Endothelial cell of umbilical vein (primary cell): ENCODE results near the gene RNU7-1. TPM values are rescaled to one million over a fixed set of nuclear protein-coding genes. Genes with fewer than 3 reads are reported as not detected.

ENCODE experiments used
- BruUV-seq: library from RNA; stranded (reverse); fragments of 400-500 nt; replicated peaks from 2 replicates; lab custom pipeline; 2021; lab: Mats Ljungman, UMichigan
- CTCF ChIA-PET: fragments of 300-600, 350-600 bp; sonication (Branson Sonifier 250); formaldehyde crosslinking; loops from one replicate; lab custom pipeline; 2021; ENCODE audit warnings: antibody characterized with exemption, inconsistent platforms; lab: Charles Lee
- POLR2A ChIA-PET: fragments of 300-600, 350-600 bp; sonication (Branson Sonifier 250); formaldehyde crosslinking; loops from one replicate; lab custom pipeline; 2021; ENCODE audit warnings: antibody characterized with exemption, inconsistent platforms; lab: Charles Lee
- DNase-seq: peaks from one replicate; pipeline ENCODE4 v3.0.0-alpha.2; 2011; ENCODE audit warnings: low read depth, low spot score
- FAIRE-seq: peaks from 2 replicates; lab custom pipeline; 2011; peaks lifted over from hg19 to GRCh38; lab: Jason Lieb, UNC
- H2AFZ ChIP-seq: 2 replicates; pipeline ENCODE4 v1.6.0; 2012; ENCODE audit warnings: low read depth, low read length, control low read depth, inconsistent platforms
- H3K27ac ChIP-seq: 2 replicates; pipeline ENCODE4 v1.5.1; 2011; ENCODE audit warnings: low read depth, mild to moderate bottlenecking, control low read depth, low read length, moderate library complexity; ENCODE audit not compliant: insufficient read depth
- H3K27me3 ChIP-seq, 2 experiments: 2 replicates each; pipeline versions ENCODE4 v1.6.0 to v1.6.1; 2011; ENCODE audit warnings: low read length in 2 of 2, mixed read lengths in 1 of 2; ENCODE audit not compliant: control insufficient read depth in 2 of 2, insufficient read depth in 2 of 2
- H3K36me3 ChIP-seq, 2 experiments: 2 replicates in 1 of 2; 3 replicates in 1 of 2; pipeline ENCODE4 v1.5.1; 2011; ENCODE audit warnings: low read length in 2 of 2, mild to moderate bottlenecking in 1 of 2, moderate library complexity in 1 of 2; ENCODE audit not compliant: control insufficient read depth in 2 of 2, insufficient read depth in 2 of 2; ENCODE audit errors: extremely low read depth in 1 of 2
- H3K4me1 ChIP-seq: 3 replicates; pipeline ENCODE4 v1.5.1; 2011; ENCODE audit warnings: mild to moderate bottlenecking, low read length; ENCODE audit not compliant: control insufficient read depth, insufficient read depth; ENCODE audit errors: extremely low read depth
- H3K4me2 ChIP-seq: 2 replicates; pipeline ENCODE4 v1.6.1; 2011; ENCODE audit warnings: low read length, control low read depth, mixed read lengths; ENCODE audit not compliant: insufficient read depth
- H3K4me3 ChIP-seq, 3 experiments: fragments of 200-600 bp in 1 of 3; sonication (generic), shearing (Covaris generic) in 1 of 3; replicated peaks in 1 of 3; 2 replicates each; pipeline ENCODE4 v1.5.1; 2011 to 2016; ENCODE audit warnings: control low read depth in 3 of 3, low read length in 3 of 3, mild to moderate bottlenecking in 2 of 3, inconsistent platforms in 1 of 3, low read depth in 1 of 3, moderate library complexity in 1 of 3; ENCODE audit not compliant: insufficient read depth in 1 of 3
- H3K79me2 ChIP-seq: 2 replicates; pipeline ENCODE4 v1.6.0; 2012; ENCODE audit warnings: low read length, inconsistent platforms; ENCODE audit not compliant: control insufficient read depth, insufficient read depth
- H3K9ac ChIP-seq: replicated peaks from 2 replicates; pipeline ENCODE3; 2011; ENCODE audit warnings: low read length, control low read depth; ENCODE audit not compliant: insufficient read depth; ENCODE audit errors: extremely low read depth
- H3K9me1 ChIP-seq: replicated peaks from 3 replicates; pipeline ENCODE4 v1.6.0; 2011; ENCODE audit warnings: mild to moderate bottlenecking, low read length; ENCODE audit not compliant: control insufficient read depth, insufficient read depth; ENCODE audit errors: extremely low read depth
- H3K9me3 ChIP-seq: replicated peaks from 2 replicates; pipeline ENCODE4 v1.5.1; 2012; ENCODE audit warnings: low read length, inconsistent platforms; ENCODE audit not compliant: control insufficient read depth, insufficient read depth
- H4K20me1 ChIP-seq: replicated peaks from 2 replicates; pipeline ENCODE3; 2011; ENCODE audit warnings: mild to moderate bottlenecking, low read length; ENCODE audit not compliant: control insufficient read depth, insufficient read depth; ENCODE audit errors: extremely low read depth
- EZH2 ChIP-seq: IDR thresholded peaks from 2 replicates; pipeline ENCODE4 v1.6.1; 2012; ENCODE audit warnings: borderline replicate concordance, low read depth, mild to moderate bottlenecking, moderate library complexity, low read length, inconsistent platforms; ENCODE audit not compliant: severe bottlenecking
- FOS ChIP-seq: IDR thresholded peaks from 2 replicates; pipeline ENCODE4 v1.6.1; 2011; ENCODE audit warnings: mild to moderate bottlenecking, low read length, moderate library complexity, borderline replicate concordance; ENCODE audit not compliant: insufficient read depth
- GATA2 ChIP-seq: IDR thresholded peaks from 2 replicates; pipeline ENCODE4 v1.7.0; 2011; ENCODE audit warnings: low read depth, mild to moderate bottlenecking, moderate library complexity, mixed read lengths, low read length; ENCODE audit not compliant: insufficient read length, insufficient read depth
- JUN ChIP-seq: IDR thresholded peaks from 2 replicates; pipeline ENCODE4 v1.6.1; 2011; ENCODE audit warnings: borderline replicate concordance, low read depth; ENCODE audit not compliant: insufficient read length, insufficient read depth
- MYC ChIP-seq: IDR thresholded peaks from one replicate; pipeline ENCODE4 v1.6.1; 2011; ENCODE audit warnings: mild to moderate bottlenecking, low read depth, low read length
- POLR2A ChIP-seq: IDR thresholded peaks from 2 replicates; pipeline ENCODE4 v1.6.1; 2012; ENCODE audit warnings: low read depth, mild to moderate bottlenecking, control low read depth, low read length
- POLR2AphosphoS5 ChIP-seq: IDR thresholded peaks from 2 replicates; pipeline ENCODE4 v1.6.1; 2012; ENCODE audit warnings: low read depth, mild to moderate bottlenecking, control low read depth, low read length, moderate library complexity; ENCODE audit not compliant: insufficient read depth
- dilution Hi-C: fragments of 300-500 bp; cut with MboI; formaldehyde crosslinking; loops from one replicate; pipeline ENCODE4 v1.15.0; 2019; ENCODE audit warnings: low sequenced_read_pairs; ENCODE audit not compliant: extremely low pct_ligation_motif_present
- intact Hi-C: fragments of 100-400 bp; cut with micrococcal nuclease; formaldehyde crosslinking; loops from one replicate; pipeline ENCODE4 v1.10.0; 2022
- polyA plus RNA-seq, 4 experiments: library from polyadenylated mRNA; depleted of rRNA in 3 of 4; stranded (reverse) in 3 of 4; unstranded in 1 of 4; fragments of >200 nt; gene quantifications; 2 replicates each; pipeline versions ENCODE4 v1.2.1 to v1.2.3, GENCODE V29; 2011 to 2012; ENCODE audit warnings: missing spikeins in 1 of 4
- total RNA-seq: library from RNA; stranded (reverse); gene quantifications from 2 replicates; pipeline ENCODE4 v1.2.3, GENCODE V29; 2021
- TF ChIP-seq, protein P1 (sequence below): IDR thresholded peaks from 2 replicates; pipeline ENCODE4 v1.6.1; 2011; ENCODE audit not compliant: insufficient read depth, insufficient read length
- TF ChIP-seq, protein P2 (sequence below), 2 donors: IDR thresholded peaks; 1 replicate in 1 of 2; 2 replicates in 1 of 2; pipeline ENCODE4 v1.5.1; 2011; ENCODE audit warnings: low read length in 2 of 2, mild to moderate bottlenecking in 2 of 2, moderate library complexity in 2 of 2, control low read depth in 1 of 2, inconsistent platforms in 1 of 2, low read depth in 1 of 2; ENCODE audit not compliant: insufficient read depth in 1 of 2; ENCODE audit errors: extremely low read depth in 1 of 2

RNU7-1 gene
- total and polyA plus RNA-seq, 2 donors (not counting 3 experiments of a cell fraction or from before 2014, with no cell fraction given): not detected

DNA sequence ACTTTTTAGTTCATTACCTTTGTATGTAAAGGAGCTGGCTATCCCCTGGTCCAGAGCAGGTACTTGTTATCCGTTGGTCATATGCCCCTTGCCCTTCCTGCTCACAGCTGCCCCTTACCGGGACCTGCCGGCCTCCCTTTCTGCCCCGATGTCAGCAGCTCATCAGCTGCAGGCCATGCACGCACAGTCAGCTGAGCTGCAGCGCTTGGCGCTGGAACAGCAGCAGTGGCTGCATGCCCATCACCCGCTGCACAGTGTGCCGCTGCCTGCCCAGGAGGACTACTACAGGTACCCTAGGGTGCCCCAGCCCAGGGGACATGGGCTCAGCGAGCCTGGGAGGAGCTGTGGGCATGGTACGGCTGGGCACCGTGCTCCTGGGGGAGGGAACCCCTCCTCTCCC lies 2.3 kb upstream of the RNU7-1 start:
- Histone ChIP-seq H3K36me3 (peaks cover 0 to 20% of the 10 kb centered on the region in 2 experiments), H3K27ac (no peak overlapping the region)

More for the DNA sequence above, 2.3 kb upstream of the RNU7-1 start:
- CTCF ChIA-PET: interaction anchor here (0.8 to 1.5 kb wide), 4 partner anchors 16 to 72 kb away, joined by 3 to 5 read pairs (median 4); partner anchors contain the start of gene SPSB2
- BruUV-seq: no TSS peak
- H3K4me2 ChIP-seq: no peak overlapping the region
- DNase-seq: no peak
- no peak for FAIRE-seq
- H3K9ac ChIP-seq: no peak overlapping the region
- no peak overlapping the region for H2AFZ ChIP-seq
- peaks cover 18% of the 10 kb centered on the region for H3K4me1 ChIP-seq
- no peaks in the 10 kb centered on the region for H3K9me3 ChIP-seq
- intact Hi-C loops (no loop called here), dilution Hi-C loops (no loop called here)
- no peak overlapping the region for H3K4me3 ChIP-seq
- H3K27me3 ChIP-seq: no peaks in the 10 kb centered on the region
- H3K9me1 ChIP-seq: no peaks in the 10 kb centered on the region
- H3K79me2 ChIP-seq: no peaks in the 10 kb centered on the region
- POLR2A ChIA-PET: interaction anchor here (0.9 kb wide), 1 partner anchor 16 kb away, joined by 3 read pairs; no protein-coding TSS in a partner anchor
- H4K20me1 ChIP-seq: no peaks in the 10 kb centered on the region
- TF ChIP-seq POLR2A: no peak
- TF ChIP-seq, protein P1, sequence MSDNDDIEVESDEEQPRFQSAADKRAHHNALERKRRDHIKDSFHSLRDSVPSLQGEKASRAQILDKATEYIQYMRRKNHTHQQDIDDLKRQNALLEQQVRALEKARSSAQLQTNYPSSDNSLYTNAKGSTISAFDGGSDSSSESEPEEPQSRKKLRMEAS: no peak
- TF ChIP-seq POLR2AphosphoS5: no peak
- TF ChIP-seq MYC: no peak
- TF ChIP-seq, protein P2, sequence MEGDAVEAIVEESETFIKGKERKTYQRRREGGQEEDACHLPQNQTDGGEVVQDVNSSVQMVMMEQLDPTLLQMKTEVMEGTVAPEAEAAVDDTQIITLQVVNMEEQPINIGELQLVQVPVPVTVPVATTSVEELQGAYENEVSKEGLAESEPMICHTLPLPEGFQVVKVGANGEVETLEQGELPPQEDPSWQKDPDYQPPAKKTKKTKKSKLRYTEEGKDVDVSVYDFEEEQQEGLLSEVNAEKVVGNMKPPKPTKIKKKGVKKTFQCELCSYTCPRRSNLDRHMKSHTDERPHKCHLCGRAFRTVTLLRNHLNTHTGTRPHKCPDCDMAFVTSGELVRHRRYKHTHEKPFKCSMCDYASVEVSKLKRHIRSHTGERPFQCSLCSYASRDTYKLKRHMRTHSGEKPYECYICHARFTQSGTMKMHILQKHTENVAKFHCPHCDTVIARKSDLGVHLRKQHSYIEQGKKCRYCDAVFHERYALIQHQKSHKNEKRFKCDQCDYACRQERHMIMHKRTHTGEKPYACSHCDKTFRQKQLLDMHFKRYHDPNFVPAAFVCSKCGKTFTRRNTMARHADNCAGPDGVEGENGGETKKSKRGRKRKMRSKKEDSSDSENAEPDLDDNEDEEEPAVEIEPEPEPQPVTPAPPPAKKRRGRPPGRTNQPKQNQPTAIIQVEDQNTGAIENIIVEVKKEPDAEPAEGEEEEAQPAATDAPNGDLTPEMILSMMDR (IDR thresholded peaks at IDR 0.05; ENCODE audit: extremely low read depth in 1 of 2, insufficient read depth in 1 of 2, low read depth in 1 of 2, low read length in 2 of 2): no peak
- no peak for TF ChIP-seq JUN
- no peak for TF ChIP-seq GATA2
- TF ChIP-seq EZH2: no peak
- TF ChIP-seq FOS: no peak
